ENCODE results near the gene OBP2B. TPM values are rescaled to one million over a fixed set of nuclear protein-coding genes. Genes with fewer than 3 reads are reported as not detected.
"Not testable (repeated sequence)": the region's sequence is repeated elsewhere in the genome, so short reads cannot be mapped to it uniquely, and the experiment has no call there.

Gene OBP2B
- total RNA-seq, 2 donors from 2014 or later = not detected

DNA sequence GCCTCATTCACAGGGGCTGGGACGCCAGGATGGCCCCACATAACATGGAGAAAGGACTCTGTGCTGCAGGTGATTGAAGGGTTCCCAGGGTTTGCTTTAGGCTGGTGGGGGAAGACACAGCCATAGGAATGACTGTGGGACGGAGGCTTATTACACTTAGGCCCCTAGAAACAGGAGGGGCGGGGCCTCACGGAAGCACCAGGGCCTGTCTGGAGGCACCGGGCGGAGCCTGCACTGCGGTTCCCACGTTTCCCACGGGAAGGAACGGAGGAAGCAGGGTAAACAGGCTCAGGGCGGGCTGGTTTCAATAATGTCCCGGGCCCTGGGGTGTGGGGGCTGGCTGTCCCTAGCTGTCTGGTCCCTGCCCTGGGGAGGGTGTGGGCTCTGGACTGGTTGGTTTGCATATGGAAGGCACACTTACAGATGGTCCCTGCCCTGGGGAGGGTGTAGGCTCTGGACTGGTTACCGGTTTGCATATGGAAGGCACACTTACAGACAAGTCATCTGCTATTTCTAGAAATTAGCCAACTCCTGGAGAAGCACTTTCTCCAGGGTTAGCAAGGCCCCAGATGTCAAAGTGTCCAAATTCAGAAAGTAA is 14.2 kb upstream of the OBP2B start:
- not testable (repeated sequence) for DNase-seq; H3K27ac Mint-ChIP-seq; H3K36me3 Mint-ChIP-seq (ENCODE audit: low read depth)

DNA sequence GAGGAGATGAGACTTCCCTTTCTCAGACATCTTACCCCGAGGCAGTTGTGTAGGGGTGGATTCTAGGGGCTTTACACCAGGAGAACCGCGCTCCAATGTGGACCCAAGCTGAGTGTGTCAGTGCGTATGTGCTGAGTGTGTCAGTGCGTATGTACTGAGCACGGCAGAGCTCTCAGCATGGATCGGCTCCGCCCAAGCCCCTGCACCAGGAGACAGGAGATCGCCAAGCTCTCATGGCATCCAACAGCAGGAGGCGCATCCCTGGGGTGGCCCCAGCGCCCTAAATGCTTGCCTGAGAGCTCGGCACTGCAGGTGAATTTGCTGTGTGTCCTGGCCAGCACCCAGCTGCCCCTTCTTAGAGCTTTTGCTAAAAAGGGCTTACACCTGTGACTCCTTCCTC is 12.9 kb upstream of the OBP2B start:
- DNase-seq; H3K27ac Mint-ChIP-seq; ATAC-seq; H3K4me3 Mint-ChIP-seq; H3K36me3 Mint-ChIP-seq (ENCODE audit: low read depth); H3K4me1 Mint-ChIP-seq; H3K9me3 ChIP-seq (ENCODE audit: control insufficient read depth, low read length, poor library complexity, severe bottlenecking): not testable (repeated sequence)
- peaks cover 62% of the 10 kb centered on the region for H3K27me3 Mint-ChIP-seq

More for the DNA sequence above, 14.2 kb upstream of the OBP2B start:
- H3K4me3 Mint-ChIP-seq; H3K9me3 ChIP-seq (ENCODE audit: control insufficient read depth, low read length, poor library complexity, severe bottlenecking); ATAC-seq; H3K4me1 Mint-ChIP-seq: not testable (repeated sequence)
- peaks cover 49% of the 10 kb centered on the region for H3K27me3 Mint-ChIP-seq

DNA sequence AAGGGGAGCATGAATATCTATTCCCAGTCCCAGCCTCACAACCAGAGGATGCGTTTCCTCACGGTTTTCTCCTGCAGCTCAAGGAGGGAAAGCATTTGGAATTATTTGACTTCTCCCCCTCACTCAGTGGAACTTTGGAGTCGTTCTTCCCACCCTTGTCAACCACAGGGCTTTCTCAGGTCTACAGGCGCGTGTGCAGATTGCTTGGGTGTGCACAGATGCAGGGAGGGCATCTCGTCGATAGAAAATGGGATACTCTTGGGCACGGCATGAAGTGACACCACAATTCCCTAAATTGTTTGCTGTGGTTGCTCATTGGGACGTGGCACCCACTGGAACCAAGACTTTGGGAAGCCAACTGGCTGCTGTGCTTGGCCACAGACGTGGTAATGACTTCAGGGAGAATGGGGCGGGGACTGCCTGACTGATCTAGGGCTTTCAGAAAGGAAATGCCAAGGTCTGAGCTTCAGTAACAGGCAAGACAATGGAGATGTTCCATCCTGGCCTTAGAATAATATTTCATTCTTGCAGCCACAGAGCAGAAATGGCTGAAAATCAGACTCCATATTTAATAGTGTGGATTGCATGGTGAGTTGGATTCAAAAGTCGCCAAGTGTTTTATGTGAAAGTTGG is 12.2 kb upstream of the OBP2B start:
- Mint-ChIP-seq H3K27ac (no peak overlapping the region), H3K4me3 (no peak overlapping the region), H3K27me3 (peaks cover 69% of the 10 kb centered on the region), H3K36me3 (ENCODE audit: low read depth) (peaks cover 5% of the 10 kb centered on the region), H3K4me1 (peaks cover 3% of the 10 kb centered on the region)
- H3K9me3 ChIP-seq (ENCODE audit: control insufficient read depth, low read length, poor library complexity, severe bottlenecking) = no peaks in the 10 kb centered on the region
- DNase-seq = no peak
- no peak for ATAC-seq

GRCh38 chr9:133218049-133218975 is 9.3 kb upstream of the OBP2B start:
- not testable (repeated sequence) for H3K9me3 ChIP-seq (ENCODE audit: control insufficient read depth, low read length, poor library complexity, severe bottlenecking); ATAC-seq; H3K36me3 Mint-ChIP-seq (ENCODE audit: low read depth); DNase-seq; H3K4me1 Mint-ChIP-seq; H3K27ac Mint-ChIP-seq; H3K4me3 Mint-ChIP-seq
- peaks cover 79% of the 10 kb centered on the region for H3K27me3 Mint-ChIP-seq

DNA sequence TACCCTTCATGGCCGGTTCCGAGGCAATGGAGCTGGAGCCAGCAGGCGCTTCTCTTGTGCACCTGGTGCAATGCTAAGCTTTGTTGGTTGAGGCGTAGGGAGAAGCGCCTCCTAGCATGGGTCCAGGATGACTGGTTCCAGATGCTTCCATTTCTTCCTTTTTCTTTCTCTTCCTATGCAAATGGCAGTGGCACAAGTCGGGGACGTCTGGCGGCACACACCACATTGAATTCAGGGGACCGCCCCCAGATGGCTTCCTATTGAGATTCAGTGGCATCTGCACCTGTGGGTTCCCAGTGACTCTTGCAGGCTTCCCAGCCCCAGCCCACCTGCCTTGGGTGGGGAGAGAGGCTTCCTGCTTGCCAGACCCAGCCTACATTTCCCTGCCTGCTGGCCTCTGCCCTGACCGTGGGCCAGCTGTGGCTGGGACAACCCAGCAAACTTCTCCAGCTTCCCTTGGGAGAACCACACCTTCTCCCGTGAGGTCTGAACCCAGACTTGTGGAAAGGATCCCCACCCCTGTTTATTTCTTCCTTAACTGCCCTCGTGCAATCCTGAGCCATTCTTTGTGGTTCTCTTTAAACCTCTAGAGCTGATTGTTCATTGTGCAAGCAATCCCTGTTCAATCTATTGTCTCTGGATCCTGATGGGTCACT is 8.4 kb upstream of the OBP2B start:
- ATAC-seq, H3K4me1 Mint-ChIP-seq: not testable (repeated sequence)

GRCh38 chr9:133214276-133214675 is 5.2 kb upstream of the OBP2B start:
- H3K9me3 ChIP-seq (ENCODE audit: control insufficient read depth, low read length, poor library complexity, severe bottlenecking); H3K4me3 Mint-ChIP-seq; H3K4me1 Mint-ChIP-seq; H3K27ac Mint-ChIP-seq; H3K36me3 Mint-ChIP-seq (ENCODE audit: low read depth); DNase-seq; ATAC-seq: not testable (repeated sequence)
- peaks cover 73% of the 10 kb centered on the region for H3K27me3 Mint-ChIP-seq

More for the DNA sequence above, 8.4 kb upstream of the OBP2B start:
- H3K4me3 Mint-ChIP-seq; H3K27ac Mint-ChIP-seq; H3K9me3 ChIP-seq (ENCODE audit: control insufficient read depth, low read length, poor library complexity, severe bottlenecking); H3K36me3 Mint-ChIP-seq (ENCODE audit: low read depth); DNase-seq: not testable (repeated sequence)
- peaks cover 78% of the 10 kb centered on the region for H3K27me3 Mint-ChIP-seq

DNA sequence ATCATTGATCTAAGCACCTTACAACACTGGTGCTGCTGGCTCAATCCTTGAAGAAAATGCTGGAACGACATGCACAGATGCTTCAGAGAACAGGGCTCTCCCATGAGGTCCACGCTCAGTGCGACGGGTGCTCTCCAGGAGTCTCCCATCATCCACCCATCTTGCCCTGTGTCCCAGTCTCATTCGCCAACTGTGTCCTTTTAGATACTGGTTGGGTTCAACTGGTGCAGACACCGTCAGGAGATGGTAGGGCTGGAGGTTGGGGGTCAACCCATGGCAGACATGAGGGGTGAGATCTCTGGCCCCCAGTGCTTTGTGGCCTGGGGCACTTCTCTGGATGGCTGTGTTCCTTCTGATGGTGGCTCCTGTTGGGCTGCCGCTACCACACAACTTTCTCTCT is 1.6 kb upstream of the OBP2B start:
- DNase-seq = no peak

DNA sequence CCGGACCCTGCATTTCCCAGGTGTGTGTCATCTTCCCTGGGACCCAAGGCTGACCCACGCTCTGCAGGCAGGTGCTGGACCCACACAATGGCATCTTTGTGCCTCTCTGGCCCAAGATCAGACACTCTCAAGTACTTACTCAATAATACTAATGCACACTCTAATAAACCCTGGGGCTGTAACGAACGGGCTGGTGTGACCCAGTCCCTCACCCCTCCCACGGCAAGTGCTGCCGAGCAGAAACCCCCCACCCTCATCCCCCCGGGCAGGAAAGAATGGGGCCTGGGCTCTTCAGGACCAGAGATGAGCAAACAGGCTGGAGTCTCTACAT is 1.1 kb upstream of the OBP2B start:
- no peaks in the 10 kb centered on the region for H3K9me3 ChIP-seq (ENCODE audit: control insufficient read depth, low read length, poor library complexity, severe bottlenecking)
- H3K36me3 Mint-ChIP-seq (ENCODE audit: low read depth) = no peaks in the 10 kb centered on the region
- no peak overlapping the region for H3K4me3 Mint-ChIP-seq
- H3K27ac Mint-ChIP-seq = no peak overlapping the region
- DNase-seq (no peak), ATAC-seq (no peak)
- peaks cover 43% of the 10 kb centered on the region for H3K27me3 Mint-ChIP-seq
- no peaks in the 10 kb centered on the region for H3K4me1 Mint-ChIP-seq

More for the DNA sequence above, 1.6 kb upstream of the OBP2B start:
- peaks cover 48% of the 10 kb centered on the region for H3K27me3 Mint-ChIP-seq
- no peaks in the 10 kb centered on the region for H3K4me1 Mint-ChIP-seq
- no peak for ATAC-seq
- H3K36me3 Mint-ChIP-seq (ENCODE audit: low read depth) = peaks cover 3% of the 10 kb centered on the region
- no peak overlapping the region for H3K4me3 Mint-ChIP-seq
- H3K9me3 ChIP-seq (ENCODE audit: control insufficient read depth, low read length, poor library complexity, severe bottlenecking) = no peaks in the 10 kb centered on the region
- no peak overlapping the region for H3K27ac Mint-ChIP-seq

DNA sequence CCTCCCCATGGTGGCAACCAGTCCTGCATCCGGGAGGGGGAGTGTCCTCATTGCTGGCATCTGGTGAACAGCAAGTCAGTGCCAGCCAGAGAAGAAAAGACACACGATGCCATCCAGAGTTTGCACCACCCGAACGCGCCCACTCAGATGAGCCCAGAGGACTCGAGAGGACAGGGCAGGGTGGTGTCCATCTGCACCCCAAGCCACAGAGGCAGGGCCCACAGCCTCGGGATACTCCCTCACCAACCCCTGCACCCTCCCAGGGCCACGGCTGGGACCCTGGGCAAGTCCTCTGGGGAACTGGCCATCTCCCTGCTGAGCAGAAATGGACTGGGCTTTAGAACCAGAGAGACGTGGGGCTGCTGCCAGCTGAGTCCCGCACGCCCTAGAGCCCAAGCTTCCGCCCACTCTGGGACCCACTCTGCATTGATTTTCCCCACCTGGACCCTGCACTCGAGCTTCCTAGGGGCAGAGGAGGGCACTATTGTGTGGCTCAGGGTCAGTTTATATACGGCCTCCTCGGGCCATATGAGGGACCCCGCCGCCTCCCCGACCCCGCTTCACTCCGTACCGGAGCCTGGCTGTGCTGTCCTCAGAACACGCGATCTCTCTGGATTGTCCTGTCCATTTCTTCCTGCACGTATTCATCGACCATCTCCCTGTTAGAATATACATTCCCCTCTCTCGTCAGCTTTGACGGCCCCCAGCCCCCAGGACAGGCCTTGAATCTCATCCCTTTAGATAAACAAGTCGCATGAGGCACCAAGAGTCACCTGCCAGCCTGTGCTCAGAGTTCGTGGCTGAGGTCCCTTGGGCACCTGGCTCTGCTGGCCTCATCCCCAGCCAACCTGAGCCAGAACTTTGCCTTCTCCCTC is 514 bp upstream of the OBP2B start:
- not testable (repeated sequence) for H3K27ac Mint-ChIP-seq; ATAC-seq; H3K4me3 Mint-ChIP-seq; DNase-seq; H3K9me3 ChIP-seq (ENCODE audit: control insufficient read depth, low read length, poor library complexity, severe bottlenecking); H3K36me3 Mint-ChIP-seq (ENCODE audit: low read depth); H3K4me1 Mint-ChIP-seq
- H3K27me3 Mint-ChIP-seq = peaks cover 38% of the 10 kb centered on the region

DNA sequence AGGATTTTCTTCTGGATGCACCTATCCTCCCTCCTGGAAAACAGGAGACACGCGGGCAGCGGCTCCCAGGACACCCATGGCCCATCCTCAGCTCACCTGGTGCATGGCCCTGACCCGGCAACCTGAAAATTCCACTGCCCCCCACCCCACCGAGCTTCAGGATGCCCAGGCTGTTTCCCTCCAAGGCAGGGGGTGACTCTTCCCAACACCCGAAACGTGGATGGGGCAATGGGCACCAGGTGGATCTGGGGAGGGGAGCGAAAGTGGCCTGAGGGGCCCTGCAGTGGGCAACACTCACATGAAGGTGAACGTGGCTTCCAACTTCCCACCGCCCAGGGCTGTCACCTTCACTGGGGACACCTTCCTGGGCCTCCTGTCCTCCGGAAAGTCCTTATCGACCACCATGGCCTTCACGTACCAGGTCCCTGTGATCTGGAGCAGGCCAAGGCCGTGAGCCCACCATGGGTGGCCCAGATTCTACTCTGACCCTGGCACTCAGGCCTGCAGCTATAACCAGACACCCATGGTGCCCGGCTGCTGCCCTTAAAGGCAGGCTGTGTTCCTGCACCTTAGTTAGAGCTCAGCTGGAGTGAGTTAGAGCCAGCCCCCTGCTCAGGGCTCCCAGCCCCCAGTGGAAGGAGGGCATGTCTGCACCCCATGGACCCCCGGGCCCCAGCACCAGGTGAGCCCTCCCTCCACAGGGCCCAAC is 725 bp downstream of the OBP2B start:
- H3K36me3 Mint-ChIP-seq (ENCODE audit: low read depth); DNase-seq: not testable (repeated sequence)

DNA sequence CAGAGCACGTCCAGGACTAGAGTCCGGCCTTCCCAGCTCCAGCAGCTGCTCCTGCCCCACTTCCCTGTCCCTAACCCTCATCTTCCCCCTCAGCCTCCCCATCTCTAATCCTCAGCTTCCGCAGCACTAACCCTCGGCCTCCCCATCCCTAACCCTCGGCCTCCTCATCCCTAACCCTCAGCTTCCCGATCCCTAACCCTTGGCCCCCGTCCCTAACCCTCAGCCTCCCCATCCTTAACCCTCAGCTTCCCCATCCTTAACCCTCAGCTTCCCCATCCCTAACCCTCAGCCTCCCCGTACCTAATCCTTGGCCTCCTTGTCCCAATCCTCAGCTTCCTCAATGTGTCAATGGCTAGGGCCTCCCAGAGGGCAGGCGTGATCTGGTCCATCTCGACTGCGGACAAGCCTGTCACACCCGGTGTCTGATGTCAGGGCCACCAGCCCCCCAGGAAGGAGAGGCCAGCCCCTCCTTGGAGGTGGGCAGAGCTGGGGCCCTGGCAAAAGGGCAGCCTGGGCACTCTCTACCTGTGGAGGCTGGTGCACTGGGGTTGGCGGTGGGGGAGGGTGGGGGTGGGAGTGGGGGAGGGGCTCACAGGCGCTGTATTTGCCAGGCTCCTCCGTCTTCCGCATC is 1.4 kb downstream of the OBP2B start:
- Mint-ChIP-seq H3K27ac (no peak overlapping the region), H3K36me3 (ENCODE audit: low read depth) (no peaks in the 10 kb centered on the region), H3K4me3 (no peak overlapping the region), H3K4me1 (peaks cover 2% of the 10 kb centered on the region), H3K27me3 (peaks cover 35% of the 10 kb centered on the region)
- DNase-seq (no peak), ATAC-seq (no peak)
- no peaks in the 10 kb centered on the region for H3K9me3 ChIP-seq (ENCODE audit: control insufficient read depth, low read length, poor library complexity, severe bottlenecking)

More for the DNA sequence above, 725 bp downstream of the OBP2B start:
- ATAC-seq; H3K9me3 ChIP-seq (ENCODE audit: control insufficient read depth, low read length, poor library complexity, severe bottlenecking); H3K27ac Mint-ChIP-seq; H3K4me3 Mint-ChIP-seq; H3K4me1 Mint-ChIP-seq: not testable (repeated sequence)
- peaks cover 35% of the 10 kb centered on the region for H3K27me3 Mint-ChIP-seq

Data from T-helper 17 cell (primary cell).